ENCODE measurements around the gene MEIS3.

Gene MEIS3

DNA sequence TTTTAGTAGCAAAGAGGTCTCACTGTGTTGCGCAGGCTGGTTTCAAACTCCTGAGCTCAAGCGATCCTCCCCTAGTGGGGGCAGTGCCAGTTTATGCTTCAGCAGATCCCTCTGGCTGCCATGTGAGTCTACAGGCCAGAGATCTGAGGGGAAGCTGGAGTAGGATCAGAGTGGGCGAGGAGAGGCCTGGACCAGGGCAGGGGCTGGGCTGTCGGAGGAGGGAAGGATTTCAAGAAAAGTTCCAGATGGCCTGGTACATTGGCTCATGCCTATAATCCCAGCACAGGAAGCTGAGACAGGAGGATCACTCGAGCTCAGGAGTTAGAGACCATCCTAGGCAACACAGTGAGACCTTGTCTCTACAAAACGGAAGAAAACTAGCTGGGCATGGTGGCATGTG lies 60.4 kb downstream of the MEIS3 start:
- DNase-seq (ENCODE audit: low spot score): no peak

DNA sequence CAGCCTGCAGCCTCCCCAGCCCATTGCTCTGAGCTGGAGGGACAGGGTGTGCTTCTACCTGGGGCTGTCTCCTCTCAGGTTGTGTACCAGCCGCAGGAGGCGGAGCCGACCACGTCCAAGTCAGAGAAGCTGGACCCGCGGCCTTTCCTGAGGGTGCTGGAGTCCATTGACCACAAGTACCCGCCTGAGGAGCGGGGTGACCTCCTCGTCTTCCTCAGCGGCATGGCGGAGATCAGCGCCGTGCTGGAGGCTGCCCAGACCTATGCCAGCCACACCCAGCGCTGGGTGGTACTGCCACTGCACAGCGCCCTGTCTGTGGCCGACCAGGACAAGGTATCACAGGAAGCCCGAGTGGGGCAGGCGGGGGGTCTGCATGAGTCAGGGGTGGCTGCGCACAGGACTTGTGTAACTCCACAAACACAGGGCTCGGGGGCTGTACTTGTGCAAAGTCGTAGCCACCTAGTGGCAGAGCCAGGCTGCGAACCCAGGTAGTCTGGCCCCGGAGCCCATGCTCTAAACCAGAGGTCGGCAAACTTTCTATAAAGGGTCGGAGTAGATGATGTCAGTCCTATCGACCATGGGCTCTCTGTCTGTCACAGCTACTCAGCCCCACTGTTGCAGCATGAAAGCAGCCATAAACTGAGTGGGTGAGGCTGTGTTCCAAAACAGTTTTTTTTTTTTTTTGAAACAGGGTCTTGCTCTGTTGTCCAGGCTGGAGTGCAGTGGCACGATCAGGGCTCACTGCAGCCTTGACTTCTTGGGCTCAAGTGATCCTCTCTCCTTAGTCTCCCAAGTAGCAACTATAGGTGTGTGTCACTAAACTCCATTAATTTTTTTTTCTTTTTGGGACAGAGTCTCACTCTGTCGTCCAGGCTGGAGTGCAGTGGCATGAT lies 61.3 kb downstream of the MEIS3 start:
- DNase-seq (ENCODE audit: low spot score): no peak

DNA sequence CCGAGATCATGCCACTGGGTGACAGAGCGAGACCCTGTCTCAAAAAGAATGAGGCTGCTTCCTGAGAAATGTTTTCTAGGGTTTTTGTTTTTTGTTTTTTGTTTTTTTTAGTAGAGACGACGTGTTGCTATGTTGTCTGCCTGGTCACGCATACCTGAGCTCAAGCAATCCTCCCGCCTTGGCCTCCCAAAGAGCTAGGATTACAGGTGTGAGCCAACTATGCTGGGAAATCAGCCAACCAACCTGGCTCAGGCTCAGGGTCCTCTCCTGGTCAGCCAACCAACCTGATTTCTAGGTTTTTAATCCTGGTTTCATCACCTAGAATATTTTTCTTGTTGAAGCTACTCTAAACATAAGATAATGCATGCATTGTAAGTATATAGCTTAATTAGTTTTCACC lies 62.4 kb downstream of the MEIS3 start:
- peak; percentile 36 for DNase-seq (ENCODE audit: low spot score)

DNA sequence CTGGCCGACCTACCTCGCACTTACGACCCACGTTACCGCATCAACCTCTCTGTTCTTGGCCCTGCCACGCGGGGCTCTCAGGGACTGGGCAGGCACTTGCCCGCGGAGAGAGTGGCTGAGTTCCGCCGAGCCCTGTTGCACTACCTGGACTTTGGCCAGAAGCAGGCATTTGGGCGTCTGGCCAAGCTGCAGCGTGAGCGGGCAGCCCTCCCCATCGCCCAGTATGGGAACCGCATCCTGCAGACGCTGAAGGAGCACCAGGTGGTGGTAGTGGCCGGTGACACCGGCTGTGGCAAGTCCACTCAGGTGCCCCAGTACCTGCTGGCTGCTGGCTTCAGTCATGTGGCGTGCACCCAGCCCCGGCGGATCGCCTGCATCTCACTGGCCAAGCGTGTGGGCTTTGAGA lies 66.0 kb downstream of the MEIS3 start:
- DNase-seq (ENCODE audit: low spot score): peak; percentile 31
